HG03045 (cell line): ENCODE results near the gene NPEPL1.
A peak's percentile ranks its signal among the peaks of the same experiment; 100 is the strongest.
"Not testable (repeated sequence)": the region's sequence is repeated elsewhere in the genome, so short reads cannot be mapped to it uniquely, and the experiment has no call there.

ENCODE experiments used
- ATAC-seq: cut with Tn5 transposase; IDR thresholded peaks from one replicate; pipeline ENCODE4 v1.9.1; 2021; ENCODE audit warnings: mild to moderate bottlenecking, moderate library complexity; ENCODE audit not compliant: unreplicated experiment

The NPEPL1 gene

GRCh38 chr20:58692579-58693225 is at the start of gene NPEPL1:
Gene NPEPL1 (plus strand): TSS chr20:58692800. CDS start chr20:58692901, 101 bp downstream.
- ATAC-seq = peak; percentile 89

- ATAC-seq = not testable (repeated sequence)
Measured at GRCh38 chr20:58642896-58643295, 49.7 kb upstream of the NPEPL1 start.

GRCh38 chr20:58645412-58645968 is 47.1 kb upstream of the NPEPL1 start:
- ATAC-seq = no peak

GRCh38 chr20:58646257-58646656 is 46.3 kb upstream of the NPEPL1 start:
- no peak for ATAC-seq

GRCh38 chr20:58646703-58647102 is 45.9 kb upstream of the NPEPL1 start:
- ATAC-seq = no peak

- ATAC-seq = no peak
Measured at GRCh38 chr20:58647162-58647795, 45.3 kb upstream of the NPEPL1 start.

- no peak for ATAC-seq
Measured at GRCh38 chr20:58647796-58648501, 44.7 kb upstream of the NPEPL1 start.

GRCh38 chr20:58648502-58648825 is 44.1 kb upstream of the NPEPL1 start:
- not testable (repeated sequence) for ATAC-seq

GRCh38 chr20:58649288-58650180 is 43.1 kb upstream of the NPEPL1 start:
- ATAC-seq = no peak

GRCh38 chr20:58650181-58650775 is 42.3 kb upstream of the NPEPL1 start:
- peak; percentile 25 for ATAC-seq

- peak; percentile 60 for ATAC-seq
Measured at GRCh38 chr20:58650776-58651558, 41.6 kb upstream of the NPEPL1 start, which contains the start of gene STX16. Gene STX16 (plus strand): TSS chr20:58651283. CDS start chr20:58652007, 724 bp downstream.

- no peak for ATAC-seq
Measured at GRCh38 chr20:58651559-58651945, 41.0 kb upstream of the NPEPL1 start.

GRCh38 chr20:58651946-58652605 is 40.5 kb upstream of the NPEPL1 start:
- peak; percentile 35 for ATAC-seq

GRCh38 chr20:58652606-58653294 is 39.9 kb upstream of the NPEPL1 start:
- ATAC-seq = peak; percentile 6

- no peak for ATAC-seq
Measured at GRCh38 chr20:58654337-58654736, 38.3 kb upstream of the NPEPL1 start.

- ATAC-seq = no peak
Measured at GRCh38 chr20:58655328-58656107, 37.1 kb upstream of the NPEPL1 start.

- ATAC-seq = no peak
Measured at GRCh38 chr20:58656831-58657230, 35.8 kb upstream of the NPEPL1 start.

GRCh38 chr20:58657262-58657661 is 35.3 kb upstream of the NPEPL1 start:
- no peak for ATAC-seq
